Activated naive CD4-positive, alpha-beta T cell treated with anti-CD3 and anti-CD28 coated beads, Interleukin-2, amount 50 U/mL, for 72 hours (primary cell): ENCODE results near the gene ABCA8. TPM values are rescaled to one million over a fixed set of nuclear protein-coding genes. Genes with fewer than 3 reads are reported as not detected.
"Not testable (repeated sequence)": the region's sequence is repeated elsewhere in the genome, so short reads cannot be mapped to it uniquely, and the experiment has no call there.

ENCODE experiments used
- ATAC-seq, 2 donors: fragments of 150-1000 bp; cut with Tn5 transposase; 2 replicates each; pipeline ENCODE4 v1.10.0; 2021; ENCODE audit warnings: mild to moderate bottlenecking in 2 of 2, moderate library complexity in 2 of 2
- DNase-seq, 2 donors: peaks; one replicate each; pipeline ENCODE4 v3.0.0; 2021 to 2022; ENCODE audit warnings: low spot score in 2 of 2
- H3K27ac Mint-ChIP-seq, 2 donors: one replicate each; pipeline ENCODE4 v1.8.0; 2022; ENCODE audit warnings: mild to moderate bottlenecking in 2 of 2, mixed read lengths in 2 of 2
- H3K36me3 Mint-ChIP-seq, 2 donors: one replicate each; pipeline ENCODE4 v1.8.0; 2022; ENCODE audit warnings: mixed read lengths in 2 of 2
- H3K9me3 Mint-ChIP-seq, 2 donors: one replicate each; pipeline ENCODE4 v1.8.0; 2022; ENCODE audit warnings: mixed read lengths in 2 of 2
- total RNA-seq, 2 donors: library from RNA; stranded (reverse); gene quantifications; one replicate each; pipeline ENCODE4 v1.2.3, GENCODE V29; 2022

The ABCA8 gene
- total RNA-seq, 2 donors from 2014 or later = not detected

DNA sequence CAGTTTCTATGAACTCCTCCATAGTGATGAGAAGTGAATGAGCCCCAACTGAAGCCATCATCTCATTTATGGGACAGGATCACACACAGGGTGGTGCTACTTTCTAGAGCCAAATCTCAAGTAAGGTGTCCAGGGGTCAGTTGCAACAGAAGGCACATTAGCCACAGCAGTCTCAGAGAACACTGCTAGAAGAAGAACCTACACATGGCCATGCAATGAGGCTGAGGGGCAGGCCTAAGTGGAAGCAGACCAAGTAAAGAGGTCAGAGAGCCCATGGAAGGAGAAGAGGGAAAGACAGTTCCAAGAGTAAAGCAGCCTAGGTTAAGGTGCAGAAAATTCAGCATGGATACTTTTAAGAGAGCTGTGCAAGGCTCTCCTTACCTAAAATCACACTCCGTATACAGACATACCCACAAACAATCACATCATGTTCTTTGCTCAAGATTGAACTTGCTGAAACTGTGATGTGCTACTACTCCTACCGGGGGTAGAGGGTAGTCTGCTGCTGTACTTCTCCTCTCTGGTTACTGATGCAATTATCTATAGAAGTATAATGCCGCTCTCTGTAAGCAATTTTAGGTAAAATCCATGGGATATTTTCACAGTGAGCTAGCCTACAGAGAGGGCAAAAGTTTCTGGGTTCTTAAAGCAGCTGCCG lies 1.7 kb downstream of the ABCA8 start:
- Mint-ChIP-seq H3K9me3 (peaks cover 0 to 5% of the 10 kb centered on the region in 2 donors), H3K27ac (no peak overlapping the region), H3K36me3 (no peaks in the 10 kb centered on the region)
- DNase-seq (no peak), ATAC-seq (no peak)

DNA sequence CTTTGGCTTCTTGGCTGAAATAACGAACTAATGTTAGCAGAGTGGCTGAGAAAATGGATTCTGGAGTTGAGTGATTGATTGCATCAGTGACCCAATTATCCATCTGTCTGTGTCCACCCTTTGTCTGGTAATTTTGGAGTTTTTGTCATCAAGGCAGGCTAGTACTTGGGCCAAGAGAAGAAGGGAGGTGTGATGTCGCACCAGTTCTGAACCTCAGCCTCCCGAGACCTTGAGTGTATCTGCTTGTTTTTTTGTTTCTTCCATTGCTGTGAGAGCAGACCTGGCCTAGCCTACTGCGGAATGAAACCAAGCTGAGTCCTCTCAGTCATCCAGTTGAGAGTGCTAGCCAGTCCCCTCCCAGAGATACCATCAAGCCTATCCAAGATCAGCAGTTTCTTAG lies 4.5 kb downstream of the ABCA8 start:
- ATAC-seq (no peak), DNase-seq (no peak)
- H3K9me3 Mint-ChIP-seq = peaks cover 0 to 5% of the 10 kb centered on the region in 2 donors
- H3K36me3 Mint-ChIP-seq = no peaks in the 10 kb centered on the region
- no peak overlapping the region for H3K27ac Mint-ChIP-seq

DNA sequence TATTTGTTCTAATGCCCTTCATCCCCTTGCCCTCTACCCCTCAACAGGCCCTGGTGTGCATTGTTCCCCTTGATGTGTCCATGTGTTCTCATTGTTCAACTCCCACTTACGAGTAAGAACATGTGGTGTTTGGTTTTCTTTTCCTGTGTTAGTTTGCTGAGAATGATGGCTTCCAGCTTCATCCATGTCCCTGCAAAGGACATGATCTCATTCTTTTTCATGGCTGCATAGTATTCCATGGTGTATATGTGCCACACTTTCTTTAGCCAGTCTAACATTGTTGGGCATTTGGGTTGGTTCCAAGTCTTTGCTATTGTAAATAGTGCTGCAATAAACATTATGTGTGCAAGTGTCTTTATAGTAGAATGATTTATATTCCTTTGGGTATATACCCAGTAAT lies 7.3 kb downstream of the ABCA8 start:
- not testable (repeated sequence) for H3K9me3 Mint-ChIP-seq, ATAC-seq, DNase-seq, H3K27ac Mint-ChIP-seq, H3K36me3 Mint-ChIP-seq

DNA sequence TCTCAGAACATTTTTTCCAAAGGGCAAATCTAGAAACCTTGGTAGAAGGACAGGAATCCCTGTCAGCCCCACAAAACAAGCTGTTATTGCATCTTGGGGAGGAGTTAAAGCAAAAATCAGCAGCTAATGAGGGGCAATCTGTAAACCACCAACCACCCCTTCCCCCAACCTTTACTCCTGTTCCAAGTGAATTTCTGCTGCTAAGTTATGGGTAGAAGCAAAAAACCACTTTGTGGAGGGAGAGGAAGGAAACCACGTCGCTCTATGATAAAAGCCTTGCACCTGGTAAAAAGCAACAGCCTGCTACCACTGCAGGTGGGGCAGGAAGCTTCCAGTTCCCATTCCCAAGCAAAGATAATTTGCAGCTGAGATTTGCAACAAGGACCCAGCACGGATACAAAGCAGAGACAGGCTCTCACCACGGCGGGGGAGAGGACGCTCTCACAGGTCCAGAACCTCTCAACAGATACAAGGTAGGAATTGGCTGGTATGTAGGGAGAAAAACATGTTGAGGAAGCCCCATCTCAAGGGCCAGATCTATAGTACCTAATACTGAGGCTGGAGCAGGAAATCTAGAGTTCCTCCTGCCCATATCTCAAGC lies 10.7 kb downstream of the ABCA8 start:
- no peaks in the 10 kb centered on the region for H3K36me3 Mint-ChIP-seq
- no peak overlapping the region for H3K27ac Mint-ChIP-seq
- H3K9me3 Mint-ChIP-seq = peaks cover 0 to 5% of the 10 kb centered on the region in 2 donors
- DNase-seq (no peak), ATAC-seq (no peak)

DNA sequence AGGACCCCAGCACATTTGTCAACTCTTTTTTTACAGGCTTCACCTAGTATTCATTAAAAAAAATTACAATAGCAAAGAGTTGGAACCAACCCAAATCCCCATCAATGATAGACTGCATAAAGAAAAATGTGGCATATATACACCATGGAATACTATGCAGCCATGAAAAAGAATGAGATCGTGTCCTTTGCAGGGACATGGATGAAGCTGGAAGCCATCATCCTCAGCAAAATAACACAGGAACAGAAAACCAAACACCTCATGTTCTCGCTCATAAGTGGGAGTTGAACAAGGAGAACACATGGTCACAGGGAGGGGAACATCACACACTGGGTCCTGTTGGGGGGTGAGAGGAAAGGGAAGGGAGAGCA lies 11.4 kb downstream of the ABCA8 start:
- DNase-seq, H3K36me3 Mint-ChIP-seq, H3K27ac Mint-ChIP-seq, ATAC-seq, H3K9me3 Mint-ChIP-seq: not testable (repeated sequence)

DNA sequence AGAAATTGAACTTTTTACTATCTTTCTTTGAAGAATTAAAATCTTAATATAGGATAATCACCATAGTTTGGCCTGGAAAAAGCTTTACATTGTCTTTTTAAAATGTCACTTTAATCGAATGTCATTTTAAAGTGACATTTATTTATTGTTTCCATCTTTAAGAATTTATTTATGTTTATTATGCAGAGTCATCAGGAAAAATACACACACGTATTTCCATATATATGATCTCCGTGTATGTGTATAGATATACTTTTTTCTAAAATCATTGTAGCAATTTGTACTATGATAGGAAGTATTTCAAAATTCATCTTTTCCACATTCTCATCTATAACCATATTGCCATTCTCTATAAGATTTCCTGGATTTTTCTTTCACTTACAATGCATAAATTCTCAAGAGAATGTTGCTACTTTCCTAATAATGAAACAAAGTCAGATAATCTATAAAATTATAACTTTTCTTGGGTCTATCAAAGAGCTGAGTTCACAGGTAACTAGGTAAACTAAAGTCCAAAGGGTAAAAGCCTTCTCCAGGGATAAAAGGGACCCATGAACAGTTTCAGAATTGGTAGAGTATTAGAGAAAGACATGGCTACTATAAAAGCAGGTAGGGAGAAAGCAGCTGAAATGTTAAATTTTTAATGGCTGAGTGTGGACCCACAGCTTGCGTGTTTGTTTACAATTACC lies 11.9 kb downstream of the ABCA8 start:
- DNase-seq (no peak), ATAC-seq (no peak)
- Mint-ChIP-seq H3K27ac (no peak overlapping the region), H3K9me3 (no peaks in the 10 kb centered on the region), H3K36me3 (no peaks in the 10 kb centered on the region)

DNA sequence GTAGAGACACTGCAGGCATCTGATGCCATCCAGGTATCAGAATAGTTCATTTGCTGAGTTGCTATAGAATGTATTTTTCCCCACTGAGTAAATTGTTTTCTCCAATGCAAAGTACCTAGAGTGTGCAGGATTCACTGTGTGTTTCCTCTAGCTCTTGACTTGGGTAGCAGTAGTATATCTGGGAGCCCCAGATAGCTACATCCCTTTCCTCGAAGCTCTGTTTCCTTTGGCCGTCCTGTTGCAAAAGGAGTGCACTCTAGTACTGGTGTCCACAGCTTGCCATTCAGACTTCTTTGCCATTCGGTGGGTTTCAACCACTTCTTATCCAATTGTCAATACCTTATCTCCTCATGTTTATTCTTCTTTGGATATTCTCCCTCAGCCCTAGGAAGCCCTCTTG lies 12.8 kb downstream of the ABCA8 start:
- H3K9me3 Mint-ChIP-seq = no peaks in the 10 kb centered on the region
- H3K36me3 Mint-ChIP-seq = no peaks in the 10 kb centered on the region
- DNase-seq (no peak), ATAC-seq (no peak)
- no peak overlapping the region for H3K27ac Mint-ChIP-seq

DNA sequence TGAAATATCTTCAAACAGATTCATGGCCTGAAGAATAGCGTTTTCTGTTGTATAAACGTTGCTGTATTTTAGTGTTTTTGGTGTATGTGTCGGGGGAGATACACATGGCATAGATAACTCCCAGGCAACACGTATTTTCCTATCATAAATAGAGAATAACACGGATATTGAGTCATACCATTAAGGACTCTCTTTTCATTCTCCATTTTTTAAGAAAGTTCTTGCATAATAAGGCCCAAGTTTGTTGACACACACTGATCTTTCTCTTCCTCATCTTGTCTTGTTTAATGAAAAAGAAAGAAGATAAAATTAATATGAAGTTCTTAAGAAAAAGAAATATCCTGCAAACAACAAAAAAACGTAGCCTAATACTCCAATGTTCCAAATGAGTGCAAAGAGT lies 13.4 kb downstream of the ABCA8 start:
- Mint-ChIP-seq H3K9me3 (no peaks in the 10 kb centered on the region), H3K27ac (no peak overlapping the region), H3K36me3 (no peaks in the 10 kb centered on the region)
- ATAC-seq = no peak
- DNase-seq = no peak

DNA sequence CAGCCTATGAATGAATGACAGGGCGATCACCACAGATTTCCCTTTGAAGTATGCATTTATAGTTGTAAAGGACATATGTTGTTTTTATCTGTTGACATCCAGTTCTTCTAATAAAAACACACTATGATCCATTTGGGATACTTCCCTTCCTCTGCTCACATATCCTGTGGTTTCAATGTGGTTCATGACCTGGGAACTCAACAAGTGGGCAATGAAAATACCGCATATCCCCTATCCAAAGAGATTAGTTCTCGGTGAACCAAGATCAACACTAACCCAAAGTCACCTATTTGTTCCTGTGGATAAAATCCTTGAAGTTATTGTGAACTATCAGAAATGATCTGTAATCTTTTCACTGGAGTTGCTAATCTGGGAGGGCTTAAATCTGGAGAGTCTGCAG lies 16.0 kb downstream of the ABCA8 start:
- no peaks in the 10 kb centered on the region for H3K36me3 Mint-ChIP-seq
- H3K9me3 Mint-ChIP-seq = no peaks in the 10 kb centered on the region
- ATAC-seq (no peak), DNase-seq (no peak)
- no peak overlapping the region for H3K27ac Mint-ChIP-seq

DNA sequence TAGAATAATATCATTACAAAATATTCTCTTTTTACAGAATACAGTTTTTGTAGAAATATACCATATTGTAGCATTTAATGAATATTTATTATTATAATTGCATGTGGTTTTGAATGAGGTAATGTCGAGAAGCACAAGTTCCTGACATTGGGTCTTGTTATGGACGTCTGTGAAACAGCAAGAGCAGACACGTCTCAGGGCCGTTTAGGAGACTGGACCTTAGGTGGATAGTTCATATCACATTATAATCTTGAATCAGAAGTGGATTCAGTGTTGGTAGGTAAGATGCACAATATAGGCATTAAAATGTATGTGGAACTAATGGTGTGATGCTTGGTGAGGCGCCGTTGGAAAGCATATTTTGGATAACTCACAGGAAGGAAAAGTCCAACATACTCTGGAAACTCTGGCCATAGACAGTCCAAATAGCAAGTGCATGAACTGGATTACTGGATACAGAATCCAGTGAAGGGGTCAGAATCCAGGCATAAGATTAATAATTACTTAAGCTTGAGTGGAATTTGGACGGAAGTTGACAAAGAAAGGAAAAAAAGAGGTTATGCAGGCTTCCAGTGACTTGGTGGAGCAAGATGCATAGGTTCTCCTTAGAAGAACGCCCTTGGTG lies 17.2 kb downstream of the ABCA8 start:
- DNase-seq = no peak
- ATAC-seq = no peak
- Mint-ChIP-seq H3K27ac (no peak overlapping the region), H3K36me3 (no peaks in the 10 kb centered on the region), H3K9me3 (no peaks in the 10 kb centered on the region)

DNA sequence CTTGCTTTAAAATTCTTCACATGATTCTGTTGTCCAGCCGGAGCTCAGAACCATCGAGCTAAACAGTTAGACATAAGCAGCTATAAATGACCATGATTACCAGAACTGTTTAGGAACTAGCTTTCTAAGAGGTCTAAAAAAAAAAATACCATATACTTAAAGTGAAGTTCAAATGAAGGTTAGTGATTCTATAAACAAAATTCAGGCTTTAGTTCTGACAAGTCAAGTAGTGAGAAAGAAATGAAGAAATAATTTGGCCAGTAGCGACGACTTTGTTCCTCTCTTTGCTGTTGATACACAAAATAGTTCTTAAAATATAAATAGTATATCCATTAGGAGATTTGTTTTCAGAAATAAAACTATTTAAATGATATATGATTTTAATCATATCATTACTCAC lies 27.7 kb downstream of the ABCA8 start:
- Mint-ChIP-seq H3K9me3 (no peaks in the 10 kb centered on the region), H3K36me3 (no peaks in the 10 kb centered on the region), H3K27ac (no peak overlapping the region)
- ATAC-seq = no peak
- no peak for DNase-seq

DNA sequence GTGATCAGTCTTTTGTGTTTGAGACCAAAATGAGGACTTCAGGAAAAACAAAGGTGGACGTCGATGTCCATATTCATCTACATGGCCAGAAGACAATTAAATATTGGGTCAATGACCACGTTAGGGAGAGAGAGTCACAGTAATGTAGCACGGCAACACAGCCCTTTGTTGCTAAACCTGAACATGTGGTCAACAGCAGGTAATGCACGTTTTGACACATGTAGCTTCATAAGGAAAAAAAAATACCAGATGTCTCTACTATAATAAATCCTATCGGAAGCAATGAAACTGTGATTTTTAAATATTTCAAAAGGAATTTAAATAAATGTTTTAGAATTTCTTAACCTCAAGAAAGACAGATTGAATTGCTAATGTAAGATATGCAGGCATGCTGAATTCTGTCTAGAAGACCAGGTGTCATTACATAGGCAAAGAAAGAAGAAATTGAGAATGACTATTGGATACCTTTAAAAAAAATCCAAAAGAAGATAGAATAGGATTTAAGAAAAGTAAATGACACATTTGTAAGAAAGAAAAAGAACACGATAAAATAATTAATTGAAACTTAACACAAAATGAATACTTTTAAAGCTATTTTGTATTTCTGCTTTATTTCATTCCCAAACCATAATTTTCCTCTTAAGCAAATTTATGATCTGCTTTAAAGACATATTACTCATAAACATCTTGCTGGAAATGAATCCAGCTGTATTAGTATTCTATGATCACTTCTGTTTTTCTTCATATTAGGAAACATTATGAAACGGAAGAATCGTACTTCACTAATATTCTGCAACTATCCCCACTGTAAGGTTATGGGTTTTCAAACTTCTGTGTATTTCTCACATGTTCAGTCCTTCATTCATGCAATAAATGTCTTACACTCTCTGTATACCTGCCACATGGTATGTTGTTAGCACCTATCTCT lies 30.1 kb downstream of the ABCA8 start:
- no peaks in the 10 kb centered on the region for H3K36me3 Mint-ChIP-seq
- no peaks in the 10 kb centered on the region for H3K9me3 Mint-ChIP-seq
- ATAC-seq = no peak
- no peak overlapping the region for H3K27ac Mint-ChIP-seq
- no peak for DNase-seq

DNA sequence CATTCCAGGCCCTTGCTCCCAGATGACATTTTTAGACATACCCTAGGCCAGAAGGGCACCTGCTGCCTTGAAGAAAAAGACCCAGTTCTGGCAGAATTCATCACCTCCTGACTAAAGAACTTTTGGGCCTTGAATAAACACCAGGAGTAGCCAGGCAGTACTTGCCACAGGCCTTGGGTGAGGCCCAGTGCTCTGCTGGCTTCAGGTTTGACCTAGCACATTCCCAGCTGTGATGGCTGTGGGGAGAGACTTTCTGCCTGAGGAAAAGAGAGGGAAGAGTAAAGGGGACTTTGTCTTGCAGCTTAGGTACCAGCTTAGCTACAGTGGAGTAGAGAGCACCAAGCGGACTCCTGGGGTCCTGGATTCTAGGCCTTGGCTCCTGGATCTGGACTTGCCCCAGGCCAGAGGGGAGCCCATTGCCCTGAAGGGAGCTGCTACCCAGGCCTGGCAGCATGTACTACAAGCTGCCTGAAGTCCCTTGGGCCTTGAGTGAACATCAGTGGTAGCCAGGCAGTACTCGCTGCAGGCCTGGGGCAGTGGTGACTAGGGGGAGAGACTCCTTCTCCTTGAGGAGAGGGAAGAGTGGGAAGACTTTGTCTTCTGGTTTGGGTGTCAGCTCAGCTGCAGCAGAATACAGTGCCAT lies 44.3 kb downstream of the ABCA8 start:
- Mint-ChIP-seq H3K27ac (no peak overlapping the region), H3K36me3 (no peaks in the 10 kb centered on the region), H3K9me3 (peaks cover 0 to 5% of the 10 kb centered on the region in 2 donors)
- ATAC-seq (no peak), DNase-seq (no peak)

DNA sequence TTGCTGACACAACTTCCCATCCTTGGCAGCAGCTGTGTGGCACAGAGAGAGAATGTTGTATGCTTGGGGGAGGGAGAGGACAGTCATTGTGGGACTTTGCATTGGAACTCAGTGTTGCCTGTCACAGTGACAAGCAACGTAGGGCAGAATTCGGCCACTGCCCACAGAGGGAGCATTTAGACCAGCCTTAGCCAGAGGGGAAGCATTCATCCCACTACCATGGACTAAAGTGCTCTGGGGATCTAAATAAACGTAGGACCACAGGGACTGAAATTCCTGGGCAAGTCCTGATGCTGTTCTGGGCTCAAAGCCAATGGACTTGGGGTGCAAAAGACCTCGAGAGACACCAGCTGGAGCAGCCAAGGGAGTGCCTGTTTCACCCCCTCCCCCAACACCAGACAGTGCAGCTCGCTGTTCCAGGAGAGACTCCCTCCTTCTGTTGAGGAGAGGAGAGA lies 44.9 kb downstream of the ABCA8 start:
- no peak for DNase-seq
- Mint-ChIP-seq H3K9me3 (peaks cover 0 to 5% of the 10 kb centered on the region in 2 donors), H3K27ac (no peak overlapping the region), H3K36me3 (no peaks in the 10 kb centered on the region)
- no peak for ATAC-seq

DNA sequence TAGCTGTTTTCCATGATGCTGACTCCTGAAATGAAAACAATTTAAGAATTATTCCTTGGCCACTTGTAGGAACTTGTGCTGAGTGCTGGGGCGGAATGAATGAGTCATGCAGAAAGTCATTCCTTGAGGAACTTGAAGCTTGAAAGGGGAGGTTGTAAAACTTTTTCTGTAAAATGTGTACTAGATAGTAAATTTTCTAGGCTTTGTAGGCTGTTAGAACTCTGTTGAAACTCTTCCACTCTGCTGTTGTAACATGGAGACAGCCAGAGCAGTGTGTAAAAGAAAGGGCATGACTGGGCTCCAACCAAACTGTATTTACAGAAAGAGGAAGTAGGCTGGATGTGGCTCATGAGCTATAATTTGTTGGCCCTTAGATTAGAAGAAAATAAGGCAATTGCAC lies 46.1 kb downstream of the ABCA8 start:
- H3K27ac Mint-ChIP-seq = no peak overlapping the region
- DNase-seq (no peak), ATAC-seq (no peak)
- H3K9me3 Mint-ChIP-seq = peaks cover 0 to 5% of the 10 kb centered on the region in 2 donors
- H3K36me3 Mint-ChIP-seq = no peaks in the 10 kb centered on the region

DNA sequence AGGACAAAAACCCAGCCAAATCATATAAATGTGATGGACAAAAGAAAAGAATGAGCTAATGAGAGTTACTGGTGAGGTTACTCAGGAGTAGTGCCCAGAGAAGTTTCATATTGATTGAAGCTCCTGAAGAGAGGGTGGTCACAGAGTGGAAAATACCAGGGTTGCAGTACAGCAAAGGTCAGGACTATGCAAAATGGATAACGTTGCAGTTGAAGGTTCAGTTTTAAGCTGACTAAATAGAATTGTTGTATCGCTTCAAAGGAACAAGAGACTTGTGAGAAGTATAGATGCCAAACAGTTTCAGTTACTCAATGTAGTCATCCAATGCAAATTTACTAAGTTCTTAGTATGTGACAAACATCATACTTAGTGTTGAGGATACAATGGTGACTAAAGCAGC lies 47.1 kb downstream of the ABCA8 start:
- H3K9me3 Mint-ChIP-seq = peaks cover 0 to 5% of the 10 kb centered on the region in 2 donors
- DNase-seq (no peak), ATAC-seq (no peak)
- H3K27ac Mint-ChIP-seq = no peak overlapping the region
- H3K36me3 Mint-ChIP-seq = no peaks in the 10 kb centered on the region
